IPS DF 4.7 (cell line): Measurements from ENCODE around the gene GMPPB.

Source experiments
- DNase-seq: peaks from one replicate; pipeline ENCODE4 v3.0.0-alpha.2; 2013; ENCODE audit warnings: low spot score; ENCODE audit errors: extremely low read depth

Gene GMPPB

DNA sequence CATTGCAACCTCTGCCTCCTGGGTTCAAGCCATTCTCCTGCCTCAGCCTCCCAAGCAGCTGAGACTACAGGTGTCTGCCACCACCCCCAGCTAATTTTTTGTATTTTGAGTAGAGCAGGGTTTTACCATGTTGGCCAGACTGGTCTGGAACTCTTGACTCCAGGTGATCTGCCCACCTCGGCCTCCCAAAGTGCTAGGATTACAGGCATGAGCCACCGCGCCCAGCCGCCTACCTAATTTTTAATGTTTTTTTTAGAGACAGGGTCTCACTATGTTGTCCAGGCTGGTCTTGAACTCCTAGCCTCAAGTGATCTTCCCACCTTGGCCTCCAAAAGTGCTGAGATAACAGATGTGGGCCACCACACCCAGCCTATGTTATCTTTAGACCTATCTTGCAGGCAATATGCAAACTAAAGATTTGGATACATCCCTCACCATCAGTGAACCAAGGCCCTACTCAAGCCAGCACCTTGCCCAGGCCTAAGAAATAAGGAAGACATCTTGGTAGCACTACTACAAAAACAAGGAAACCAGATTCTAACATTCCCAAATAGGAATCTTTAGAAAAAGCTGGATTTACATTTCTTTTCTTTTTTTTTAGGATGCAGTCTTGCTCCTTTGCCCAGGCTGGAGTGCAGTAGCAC lies 6.3 kb upstream of the GMPPB start:
- DNase-seq, result no peak

DNA sequence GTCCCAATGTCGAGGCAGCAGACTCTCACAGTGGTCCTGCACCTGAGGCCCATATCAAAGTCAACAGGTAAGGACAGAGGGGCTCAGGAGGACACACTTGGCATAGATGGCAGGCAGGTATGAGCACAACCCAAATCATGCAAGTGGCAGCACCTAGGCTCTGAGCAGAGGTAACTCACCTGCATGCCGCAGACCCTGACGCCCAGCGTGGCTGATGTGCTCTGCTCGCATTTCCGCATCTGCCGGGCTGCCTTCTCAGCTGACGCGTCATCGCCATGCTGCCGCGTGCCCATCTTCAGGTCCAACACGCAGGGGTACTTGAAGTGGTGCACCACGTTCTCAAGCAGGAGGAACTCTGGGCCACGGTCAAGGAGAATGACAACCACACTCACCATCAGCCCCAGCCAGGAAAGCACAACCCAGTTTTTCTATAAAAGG lies 4.2 kb upstream of the GMPPB start:
- no peak for DNase-seq

GRCh38 chr3:49727154-49727923 lies 3.6 kb upstream of the GMPPB start:
- DNase-seq, result no peak

DNA sequence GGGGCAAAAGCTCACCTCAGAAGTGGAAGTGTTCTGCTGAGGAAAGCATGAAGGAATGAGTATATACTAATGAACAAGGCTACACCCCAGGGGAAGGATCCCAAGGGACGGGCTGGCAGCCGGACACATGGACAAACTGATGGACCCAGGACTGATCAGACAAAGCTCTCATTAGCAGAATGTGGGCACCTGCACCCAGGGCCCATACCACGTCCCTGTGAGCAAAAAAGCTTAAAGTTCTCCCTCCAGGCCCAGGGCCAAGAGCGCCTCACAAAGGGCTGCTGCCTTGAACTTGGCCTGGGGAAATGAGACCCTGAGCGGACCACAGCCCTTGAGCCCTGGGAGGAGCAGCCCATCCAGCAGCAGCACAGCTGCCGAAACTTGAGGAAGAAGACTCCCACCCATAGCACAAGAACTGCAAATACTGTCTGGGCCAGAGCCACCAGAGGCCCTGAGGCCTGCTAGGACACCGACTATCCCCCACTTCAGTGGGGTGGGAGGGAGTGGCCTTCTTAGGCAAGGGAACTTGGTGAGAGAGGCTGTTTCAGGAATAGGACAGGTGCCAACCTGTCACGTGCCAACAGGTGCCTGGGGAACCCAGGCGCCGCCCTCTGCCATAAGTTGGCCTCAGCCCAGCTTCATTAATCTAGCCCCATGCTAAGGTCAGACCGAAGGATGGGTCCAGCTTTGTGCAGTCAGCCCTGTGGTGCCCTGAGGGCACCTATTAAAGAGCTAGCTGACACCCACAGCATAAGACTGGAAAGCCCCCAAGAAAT lies 2.3 kb upstream of the GMPPB start:
- no peak for DNase-seq

- no peak for DNase-seq
These were observed 835 bp upstream of the GMPPB start for GRCh38 chr3:49724586-49724985.

DNA sequence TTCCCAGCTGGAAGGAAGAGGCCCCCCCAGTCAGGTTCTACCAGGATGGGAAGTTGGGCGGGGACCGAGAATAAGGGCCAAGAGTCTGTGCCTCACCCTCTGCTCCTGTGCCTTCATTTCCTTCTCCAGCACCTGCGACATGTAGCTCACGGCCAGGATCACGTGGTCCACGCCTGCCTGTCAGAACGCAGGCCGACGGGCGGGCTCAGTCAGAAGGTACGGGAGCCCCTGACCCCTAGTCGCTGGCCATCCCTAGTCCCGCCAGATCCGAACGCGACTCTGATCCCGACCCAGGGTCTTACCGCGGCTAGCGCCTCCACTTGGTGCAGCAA lies 489 bp downstream of the GMPPB start:
- DNase-seq, result no peak

GRCh38 chr3:49722896-49723295 lies 855 bp downstream of the GMPPB start:
- DNase-seq, result no peak

GRCh38 chr3:49721896-49722781 lies 1.6 kb downstream of the GMPPB start:
- no peak for DNase-seq

GRCh38 chr3:49721596-49721895 lies 2.2 kb downstream of the GMPPB start:
- DNase-seq, result no peak

DNA sequence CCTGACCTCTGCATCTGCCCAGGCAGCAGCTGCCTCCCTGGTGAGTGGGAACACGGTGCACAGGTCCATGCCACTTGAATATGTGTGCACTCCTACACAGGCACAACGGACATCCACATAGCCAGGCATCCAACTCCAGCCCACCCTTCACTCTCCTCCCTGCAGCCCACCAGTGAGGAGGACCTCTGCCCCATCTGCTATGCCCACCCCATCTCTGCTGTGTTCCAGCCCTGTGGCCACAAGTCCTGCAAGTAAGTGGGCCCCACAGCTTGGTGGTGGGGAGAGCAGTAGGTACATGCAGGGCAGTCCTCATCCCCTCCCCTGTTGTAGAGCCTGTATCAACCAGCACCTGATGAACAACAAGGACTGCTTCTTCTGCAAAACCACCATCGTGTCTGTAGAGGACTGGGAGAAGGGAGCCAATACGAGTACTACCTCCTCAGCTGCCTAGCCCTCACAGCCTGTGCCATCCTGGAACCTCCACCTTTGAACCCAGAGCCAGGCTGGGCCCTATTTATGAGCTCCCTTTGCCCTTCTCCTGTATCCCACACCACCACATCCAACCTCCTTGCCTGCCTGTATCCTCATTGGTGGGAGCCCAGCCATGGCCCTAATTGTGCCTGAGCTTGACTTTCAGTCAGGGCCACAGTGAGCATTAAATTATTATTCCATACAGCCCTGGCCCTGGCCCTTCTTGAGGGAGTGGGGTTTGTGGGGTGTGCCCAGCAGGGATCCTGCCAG lies 2.7 kb downstream of the GMPPB start:
- DNase-seq, result no peak

- DNase-seq, result no peak
These were observed 4.4 kb downstream of the GMPPB start, which contains the start of gene AMIGO3 for GRCh38 chr3:49719214-49719884. AMIGO3 (minus strand) TSS chr3:49719684; CDS start chr3:49719465, 219 bp downstream.

- no peak for DNase-seq
These were observed 4.9 kb downstream of the GMPPB start for GRCh38 chr3:49718858-49719213.

- DNase-seq, result no peak
These were observed 5.5 kb downstream of the GMPPB start for GRCh38 chr3:49717959-49718857.

GRCh38 chr3:49717211-49717958 lies 6.4 kb downstream of the GMPPB start:
- no peak for DNase-seq

DNA sequence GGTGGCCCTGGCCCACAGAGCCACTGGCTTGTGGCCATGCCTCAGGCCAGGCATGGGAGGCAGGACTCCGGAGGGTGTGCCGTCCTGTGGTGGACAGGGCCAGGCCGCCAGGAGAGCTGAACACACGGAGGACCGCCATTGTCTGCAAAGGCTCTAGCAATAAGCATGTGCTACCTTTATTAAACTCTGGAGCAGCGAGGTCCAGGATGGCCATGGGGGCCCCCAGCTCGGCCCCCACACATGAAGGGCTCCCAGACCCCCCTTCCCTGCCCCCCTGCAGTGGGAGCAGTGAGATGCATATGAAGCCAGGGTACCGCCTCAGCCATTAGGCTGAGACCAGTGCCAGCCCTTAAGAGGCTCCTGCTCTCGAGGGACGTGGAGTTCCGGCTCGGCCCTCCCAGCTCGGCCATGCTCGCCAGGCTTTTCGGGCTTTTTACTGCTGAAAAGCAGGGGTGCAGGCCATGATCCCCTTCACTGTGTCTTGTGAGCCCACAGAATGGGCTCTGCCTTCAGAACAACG lies 7.0 kb downstream of the GMPPB start:
- no peak for DNase-seq

GRCh38 chr3:49716169-49716568 lies 7.6 kb downstream of the GMPPB start:
- DNase-seq, result no peak

GRCh38 chr3:49715611-49716121 lies 8.1 kb downstream of the GMPPB start:
- no peak for DNase-seq
